Activated T-cell treated with anti-CD3 and anti-CD28 coated beads, Interleukin-2, amount 50 U/mL, for 72 hours (primary cell): ENCODE measurements around the gene STX4. TPM values are rescaled to one million over a fixed set of nuclear protein-coding genes. Genes with fewer than 3 reads are reported as not detected.
A peak's percentile ranks its signal among the peaks of the same experiment; 100 is the strongest.

Experiments used
- ATAC-seq, 2 donors: fragments of 150-1000 bp; cut with Tn5 transposase; replicated peaks in 1 of 2; 2 replicates each; pipeline ENCODE4 v1.10.0; 2021; ENCODE audit warnings: moderate library complexity in 2 of 2, mild to moderate bottlenecking in 1 of 2
- DNase-seq, 2 donors: peaks; one replicate each; pipeline ENCODE4 v3.0.0; 2021 to 2022; ENCODE audit warnings: mixed read lengths in 1 of 2
- H3K27ac Mint-ChIP-seq: one replicate; pipeline ENCODE4 v1.8.0; 2022; ENCODE audit warnings: mild to moderate bottlenecking, moderate library complexity, mixed read lengths
- H3K27me3 Mint-ChIP-seq: one replicate; pipeline ENCODE4 v1.8.0; 2022; ENCODE audit warnings: low read depth, mixed read lengths
- H3K36me3 Mint-ChIP-seq, 2 donors: one replicate each; pipeline ENCODE4 v1.8.0; 2022; ENCODE audit warnings: mixed read lengths in 2 of 2, mild to moderate bottlenecking in 1 of 2; ENCODE audit not compliant: insufficient read depth in 2 of 2
- H3K4me1 Mint-ChIP-seq: one replicate; pipeline ENCODE4 v1.8.0; 2022; ENCODE audit warnings: low read depth, mixed read lengths
- H3K4me3 Mint-ChIP-seq, 2 donors: one replicate each; pipeline ENCODE4 v1.8.0; 2022; ENCODE audit warnings: mild to moderate bottlenecking in 2 of 2, mixed read lengths in 2 of 2, moderate library complexity in 2 of 2
- H3K9me3 Mint-ChIP-seq, 2 donors: one replicate each; pipeline ENCODE4 v1.8.0; 2022; ENCODE audit warnings: mixed read lengths in 2 of 2
- total RNA-seq, 2 donors: library from RNA; stranded (reverse); gene quantifications; one replicate each; pipeline ENCODE4 v1.2.3, GENCODE V29; 2022

STX4 gene
- 10 to 100 TPM; 51.8 to 54.7 TPM for total RNA-seq

GRCh38 chr16:31032736-31033708 lies at the start of gene STX4:
TSS of gene STX4 (plus strand) at chr16:31033558. CDS start at chr16:31033806, 248 bp downstream.
- DNase-seq (peak; percentile 96 to 97), ATAC-seq (peak; percentile 86 to 88)
- no peaks in the 10 kb centered on the region for H3K27me3 Mint-ChIP-seq
- H3K4me3 Mint-ChIP-seq = peak within 1 kb of the TSS; percentile 83 to 98
- H3K4me1 Mint-ChIP-seq = peaks cover 33% of the 10 kb centered on the region
- H3K27ac Mint-ChIP-seq = peak within 1 kb of the TSS; percentile 77
- no peaks in the 10 kb centered on the region for H3K9me3 Mint-ChIP-seq
- H3K36me3 Mint-ChIP-seq = peaks cover 3 to 12% of the 10 kb centered on the region in 2 donors

- DNase-seq (no peak), ATAC-seq (no peak)
- no peak overlapping the region for H3K27ac Mint-ChIP-seq
- no peak overlapping the region for H3K4me3 Mint-ChIP-seq
- H3K36me3 Mint-ChIP-seq = peaks cover 0 to 7% of the 10 kb centered on the region in 2 donors
- H3K4me1 Mint-ChIP-seq = peaks cover 5% of the 10 kb centered on the region
- no peaks in the 10 kb centered on the region for H3K27me3 Mint-ChIP-seq
- H3K9me3 Mint-ChIP-seq = no peaks in the 10 kb centered on the region
Observed at GRCh38 chr16:30983898-30984610, 49.3 kb upstream of the STX4 start.

GRCh38 chr16:30984669-30985400 lies 48.5 kb upstream of the STX4 start, which contains the start of gene HSD3B7:
TSS of gene HSD3B7 (plus strand) at chr16:30985207. CDS start at chr16:30985659, 452 bp downstream.
- peaks cover 0 to 7% of the 10 kb centered on the region in 2 donors for H3K36me3 Mint-ChIP-seq
- peak within 1 kb of the TSS in 1 of 2 donors; percentile 29 for H3K4me3 Mint-ChIP-seq
- DNase-seq (peak; percentile 84 to 90), ATAC-seq (peak; percentile 79 to 83)
- no peaks in the 10 kb centered on the region for H3K9me3 Mint-ChIP-seq
- H3K27me3 Mint-ChIP-seq = no peaks in the 10 kb centered on the region
- no peak within 1 kb of the TSS for H3K27ac Mint-ChIP-seq
- peaks cover 5% of the 10 kb centered on the region for H3K4me1 Mint-ChIP-seq

- H3K27me3 Mint-ChIP-seq = no peaks in the 10 kb centered on the region
Observed at GRCh38 chr16:30985401-30986128, 47.8 kb upstream of the STX4 start.

GRCh38 chr16:30986129-30986991 lies 47.0 kb upstream of the STX4 start:
- peaks cover 0 to 2% of the 10 kb centered on the region in 2 donors for H3K36me3 Mint-ChIP-seq
- no peak overlapping the region for H3K27ac Mint-ChIP-seq
- H3K9me3 Mint-ChIP-seq = no peaks in the 10 kb centered on the region
- DNase-seq (no peak), ATAC-seq (no peak)
- H3K4me1 Mint-ChIP-seq = peaks cover 5% of the 10 kb centered on the region
- H3K27me3 Mint-ChIP-seq = no peaks in the 10 kb centered on the region
- no peak overlapping the region for H3K4me3 Mint-ChIP-seq

More at GRCh38 chr16:30985401-30986128, 47.8 kb upstream of the STX4 start:
- peak in 1 of 2 donors; percentile 6 for ATAC-seq
- DNase-seq = no peak
- Mint-ChIP-seq H3K27ac (no peak overlapping the region), H3K9me3 (no peaks in the 10 kb centered on the region), H3K36me3 (peaks cover 0 to 3% of the 10 kb centered on the region in 2 donors), H3K4me1 (peaks cover 5% of the 10 kb centered on the region), H3K4me3 (peak overlapping the region in 1 of 2 donors; percentile 29)

GRCh38 chr16:30987581-30988190 lies 45.7 kb upstream of the STX4 start:
- Mint-ChIP-seq H3K27ac (no peak overlapping the region), H3K4me1 (peaks cover 5% of the 10 kb centered on the region)

GRCh38 chr16:30989469-30990047 lies 43.8 kb upstream of the STX4 start:
- no peak overlapping the region for H3K27ac Mint-ChIP-seq
- no peaks in the 10 kb centered on the region for H3K9me3 Mint-ChIP-seq

More at GRCh38 chr16:30987581-30988190, 45.7 kb upstream of the STX4 start:
- Mint-ChIP-seq H3K9me3 (no peaks in the 10 kb centered on the region), H3K27me3 (no peaks in the 10 kb centered on the region), H3K4me3 (no peak overlapping the region), H3K36me3 (no peaks in the 10 kb centered on the region)
- ATAC-seq (no peak), DNase-seq (no peak)

GRCh38 chr16:30990105-30990504 lies 43.3 kb upstream of the STX4 start:
- no peaks in the 10 kb centered on the region for H3K36me3 Mint-ChIP-seq
- no peak overlapping the region for H3K27ac Mint-ChIP-seq
- no peaks in the 10 kb centered on the region for H3K27me3 Mint-ChIP-seq
- no peak for DNase-seq
- no peak for ATAC-seq
- no peak overlapping the region for H3K4me3 Mint-ChIP-seq
- peaks cover 16% of the 10 kb centered on the region for H3K4me1 Mint-ChIP-seq
- H3K9me3 Mint-ChIP-seq = no peaks in the 10 kb centered on the region

More at GRCh38 chr16:30989469-30990047, 43.8 kb upstream of the STX4 start:
- H3K36me3 Mint-ChIP-seq = no peaks in the 10 kb centered on the region
- peaks cover 12% of the 10 kb centered on the region for H3K4me1 Mint-ChIP-seq
- no peak for ATAC-seq
- H3K27me3 Mint-ChIP-seq = no peaks in the 10 kb centered on the region
- H3K4me3 Mint-ChIP-seq = no peak overlapping the region
- DNase-seq = no peak

GRCh38 chr16:30991052-30991451 lies 42.3 kb upstream of the STX4 start:
- ATAC-seq = no peak
- Mint-ChIP-seq H3K4me3 (no peak overlapping the region), H3K27ac (no peak overlapping the region), H3K36me3 (no peaks in the 10 kb centered on the region), H3K4me1 (peaks cover 20% of the 10 kb centered on the region), H3K27me3 (no peaks in the 10 kb centered on the region), H3K9me3 (no peaks in the 10 kb centered on the region)
- no peak for DNase-seq

GRCh38 chr16:30992276-30992780 lies 41.0 kb upstream of the STX4 start:
- no peak for ATAC-seq
- H3K36me3 Mint-ChIP-seq = no peaks in the 10 kb centered on the region

More at GRCh38 chr16:30992276-30992780, 41.0 kb upstream of the STX4 start:
- Mint-ChIP-seq H3K4me3 (no peak overlapping the region), H3K27me3 (no peaks in the 10 kb centered on the region), H3K27ac (no peak overlapping the region), H3K9me3 (no peaks in the 10 kb centered on the region), H3K4me1 (peaks cover 25% of the 10 kb centered on the region)
- no peak for DNase-seq
